Measurements from ENCODE around the gene PPP4R3A. TPM values are rescaled to one million over a fixed set of nuclear protein-coding genes. Genes with fewer than 3 reads are reported as not detected.
"Not testable (repeated sequence)": the region's sequence is repeated elsewhere in the genome, so short reads cannot be mapped to it uniquely, and the experiment has no call there.

The PPP4R3A gene
- total and polyA plus RNA-seq, 4 donors, result 43.8 to 135 (median 61.4) TPM

DNA sequence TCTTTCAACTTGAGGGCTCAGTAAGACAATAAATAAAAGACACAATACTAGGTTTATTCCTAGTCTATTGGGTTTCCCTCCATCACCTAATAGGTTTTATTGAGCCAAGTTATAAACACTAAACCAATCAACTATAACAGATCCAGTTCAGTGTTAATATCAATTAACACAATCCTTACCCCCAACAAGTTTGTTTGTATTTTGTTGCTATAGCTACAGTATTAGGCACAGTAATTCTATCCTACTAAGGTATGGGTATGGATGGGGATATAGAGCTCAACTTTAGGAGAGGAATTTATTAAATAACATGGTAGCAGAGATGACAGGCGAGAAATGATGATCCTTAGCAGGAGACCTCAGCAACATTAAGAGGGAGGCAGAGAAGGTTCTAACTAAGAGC, 13.3 kb downstream of the PPP4R3A start:
- no peak for DNase-seq
- Histone ChIP-seq H3K27ac (ENCODE audit: low read depth in 1 of 2, low read length in 1 of 2) (no peak overlapping the region), H3K9ac (ENCODE audit: insufficient read depth in 1 of 2, low read length in 2 of 2) (no peak overlapping the region), H3K36me3 (ENCODE audit: control insufficient read depth in 4 of 4, insufficient read depth in 4 of 4, low read length in 4 of 4) (peaks cover 0 to 8% (median 0%) of the 10 kb centered on the region in 4 donors), H3K9me3 (ENCODE audit: control insufficient read depth in 4 of 4, insufficient read depth in 3 of 4, low read length in 3 of 4) (no peaks in the 10 kb centered on the region), H3K4me3 (no peak overlapping the region), H3K27me3 (ENCODE audit: control insufficient read depth in 3 of 3, insufficient read depth in 3 of 3, low read length in 2 of 3) (no peaks in the 10 kb centered on the region), H3K4me1 (ENCODE audit: control insufficient read depth in 5 of 5, insufficient read depth in 5 of 5, low read length in 5 of 5) (peaks cover 7 to 35% (median 8%) of the 10 kb centered on the region in 5 donors)
- TF ChIP-seq, protein P1, sequence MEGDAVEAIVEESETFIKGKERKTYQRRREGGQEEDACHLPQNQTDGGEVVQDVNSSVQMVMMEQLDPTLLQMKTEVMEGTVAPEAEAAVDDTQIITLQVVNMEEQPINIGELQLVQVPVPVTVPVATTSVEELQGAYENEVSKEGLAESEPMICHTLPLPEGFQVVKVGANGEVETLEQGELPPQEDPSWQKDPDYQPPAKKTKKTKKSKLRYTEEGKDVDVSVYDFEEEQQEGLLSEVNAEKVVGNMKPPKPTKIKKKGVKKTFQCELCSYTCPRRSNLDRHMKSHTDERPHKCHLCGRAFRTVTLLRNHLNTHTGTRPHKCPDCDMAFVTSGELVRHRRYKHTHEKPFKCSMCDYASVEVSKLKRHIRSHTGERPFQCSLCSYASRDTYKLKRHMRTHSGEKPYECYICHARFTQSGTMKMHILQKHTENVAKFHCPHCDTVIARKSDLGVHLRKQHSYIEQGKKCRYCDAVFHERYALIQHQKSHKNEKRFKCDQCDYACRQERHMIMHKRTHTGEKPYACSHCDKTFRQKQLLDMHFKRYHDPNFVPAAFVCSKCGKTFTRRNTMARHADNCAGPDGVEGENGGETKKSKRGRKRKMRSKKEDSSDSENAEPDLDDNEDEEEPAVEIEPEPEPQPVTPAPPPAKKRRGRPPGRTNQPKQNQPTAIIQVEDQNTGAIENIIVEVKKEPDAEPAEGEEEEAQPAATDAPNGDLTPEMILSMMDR (IDR thresholded peaks at IDR 0.05; ENCODE audit: control extremely low read depth, extremely low read depth), result no peak
- WGBS, 2 donors, result 90 to 94% methylated on average over 1 of the region's 1 CpG
- ATAC-seq (ENCODE audit: insufficient read depth, low FRiP score), result no peak

DNA sequence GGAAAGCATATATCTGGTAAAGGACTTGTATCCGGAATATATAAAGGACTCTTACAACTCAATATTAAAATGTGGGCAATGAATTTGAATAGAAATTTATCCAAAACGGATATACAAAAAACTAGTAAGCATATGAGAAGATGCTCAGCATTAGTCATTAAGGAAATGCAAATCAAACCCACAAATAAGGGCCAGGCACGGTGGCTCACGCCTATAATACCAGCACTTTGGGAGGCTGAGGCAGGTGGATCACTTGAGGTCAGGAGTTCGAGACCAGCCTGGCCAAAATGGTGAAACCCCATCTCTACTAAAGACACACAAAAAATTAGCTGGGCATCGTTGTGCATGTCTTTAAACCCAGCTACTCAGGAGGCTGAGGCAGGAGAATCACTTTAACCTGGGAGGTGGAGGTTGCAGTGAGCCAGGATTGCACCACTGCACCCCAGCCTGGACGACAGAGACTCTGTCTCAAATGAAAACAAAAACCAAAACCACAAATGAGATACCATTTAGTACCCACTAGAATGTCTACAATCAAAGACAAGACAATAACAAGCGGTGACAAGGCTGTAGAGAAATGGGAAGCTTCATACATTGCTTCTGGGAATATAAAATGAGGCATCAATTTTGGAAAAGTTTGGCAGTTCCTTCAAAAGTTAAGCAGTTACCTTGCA, 15.6 kb downstream of the PPP4R3A start:
- not testable (repeated sequence) for H3K36me3 ChIP-seq (ENCODE audit: control insufficient read depth in 4 of 4, insufficient read depth in 4 of 4, low read length in 4 of 4); H3K9me3 ChIP-seq (ENCODE audit: control insufficient read depth in 4 of 4, insufficient read depth in 3 of 4, low read length in 3 of 4); H3K4me3 ChIP-seq; ATAC-seq (ENCODE audit: insufficient read depth, low FRiP score); H3K27ac ChIP-seq (ENCODE audit: low read depth in 1 of 2, low read length in 1 of 2); H3K9ac ChIP-seq (ENCODE audit: insufficient read depth in 1 of 2, low read length in 2 of 2); DNase-seq; H3K27me3 ChIP-seq (ENCODE audit: control insufficient read depth in 3 of 3, insufficient read depth in 3 of 3, low read length in 2 of 3)
- WGBS, 2 donors, result 67 to 77% methylated on average over 8 of the region's 8 CpGs
- peaks cover 6 to 32% (median 7%) of the 10 kb centered on the region in 5 donors for H3K4me1 ChIP-seq (ENCODE audit: control insufficient read depth in 5 of 5, insufficient read depth in 5 of 5, low read length in 5 of 5)

DNA sequence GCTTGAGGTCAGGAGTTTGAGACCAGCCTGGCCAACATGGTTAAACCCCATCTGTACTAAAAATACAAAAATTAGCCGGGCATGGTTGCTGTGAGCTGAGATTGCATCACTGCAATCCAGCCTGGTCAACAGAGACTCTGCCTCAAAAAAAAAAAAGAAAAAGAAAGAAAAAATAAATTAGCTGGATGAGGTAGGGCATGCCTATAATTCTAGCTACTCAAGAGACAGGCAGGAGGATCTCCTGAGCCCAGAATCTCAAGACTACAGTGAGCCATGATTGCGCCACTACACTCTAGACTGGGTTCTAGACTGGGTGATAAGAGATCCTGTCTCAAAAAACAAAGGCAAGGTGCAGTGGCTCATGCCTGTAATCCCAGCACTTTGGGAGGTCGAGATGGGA, 16.9 kb downstream of the PPP4R3A start:
- WGBS, 2 donors, result 70 to 78% methylated on average over 3 of the region's 3 CpGs
- peaks cover 0 to 4% (median 2%) of the 10 kb centered on the region in 4 donors for H3K36me3 ChIP-seq (ENCODE audit: control insufficient read depth in 4 of 4, insufficient read depth in 4 of 4, low read length in 4 of 4)
- no peaks in the 10 kb centered on the region for H3K9me3 ChIP-seq (ENCODE audit: control insufficient read depth in 4 of 4, insufficient read depth in 3 of 4, low read length in 3 of 4)
- TF ChIP-seq, protein P1 (IDR thresholded peaks at IDR 0.05; ENCODE audit: control extremely low read depth, extremely low read depth), result no peak
- H3K27ac ChIP-seq (ENCODE audit: low read depth in 1 of 2, low read length in 1 of 2), result no peak overlapping the region
- no peaks in the 10 kb centered on the region for H3K27me3 ChIP-seq (ENCODE audit: control insufficient read depth in 3 of 3, insufficient read depth in 3 of 3, low read length in 2 of 3)
- H3K4me1 ChIP-seq (ENCODE audit: control insufficient read depth in 5 of 5, insufficient read depth in 5 of 5, low read length in 5 of 5), result peaks cover 6 to 32% (median 7%) of the 10 kb centered on the region in 5 donors
- no peak overlapping the region for H3K4me3 ChIP-seq
- no peak for DNase-seq
- ATAC-seq (ENCODE audit: insufficient read depth, low FRiP score), result no peak
- H3K9ac ChIP-seq (ENCODE audit: insufficient read depth in 1 of 2, low read length in 2 of 2), result no peak overlapping the region

- Histone ChIP-seq H3K4me3 (no peak overlapping the region), H3K4me1 (ENCODE audit: control insufficient read depth in 5 of 5, insufficient read depth in 5 of 5, low read length in 5 of 5) (peaks cover 0 to 20% (median 4%) of the 10 kb centered on the region in 5 donors), H3K9ac (ENCODE audit: insufficient read depth in 1 of 2, low read length in 2 of 2) (no peak overlapping the region), H3K27me3 (ENCODE audit: control insufficient read depth in 3 of 3, insufficient read depth in 3 of 3, low read length in 2 of 3) (no peaks in the 10 kb centered on the region), H3K27ac (ENCODE audit: low read depth in 1 of 2, low read length in 1 of 2) (no peak overlapping the region), H3K9me3 (ENCODE audit: control insufficient read depth in 4 of 4, insufficient read depth in 3 of 4, low read length in 3 of 4) (no peaks in the 10 kb centered on the region), H3K36me3 (ENCODE audit: control insufficient read depth in 4 of 4, insufficient read depth in 4 of 4, low read length in 4 of 4) (peaks cover 14 to 47% (median 26%) of the 10 kb centered on the region in 4 donors)
- ATAC-seq (ENCODE audit: insufficient read depth, low FRiP score) (no peak), DNase-seq (no peak)
- TF ChIP-seq, protein P1 (IDR thresholded peaks at IDR 0.05; ENCODE audit: control extremely low read depth, extremely low read depth), result no peak
- WGBS, 2 donors, result 73 to 85% methylated on average over 2 of the region's 2 CpGs
Measured at GRCh38 chr14:91484744-91485143, 25.4 kb downstream of the PPP4R3A start.

All from lung (tissue), 12 donors.